ENCODE measurements around the gene PTCH1.
A peak's percentile ranks its signal among the peaks of the same experiment; 100 is the strongest.

Gene PTCH1

GRCh38 chr9:95508968-95509850 is 7.6 kb downstream of the PTCH1 start:
- DNase-seq (ENCODE audit: extremely low read depth, insufficient read length): peak; percentile 51
- TF ChIP-seq, protein P1, sequence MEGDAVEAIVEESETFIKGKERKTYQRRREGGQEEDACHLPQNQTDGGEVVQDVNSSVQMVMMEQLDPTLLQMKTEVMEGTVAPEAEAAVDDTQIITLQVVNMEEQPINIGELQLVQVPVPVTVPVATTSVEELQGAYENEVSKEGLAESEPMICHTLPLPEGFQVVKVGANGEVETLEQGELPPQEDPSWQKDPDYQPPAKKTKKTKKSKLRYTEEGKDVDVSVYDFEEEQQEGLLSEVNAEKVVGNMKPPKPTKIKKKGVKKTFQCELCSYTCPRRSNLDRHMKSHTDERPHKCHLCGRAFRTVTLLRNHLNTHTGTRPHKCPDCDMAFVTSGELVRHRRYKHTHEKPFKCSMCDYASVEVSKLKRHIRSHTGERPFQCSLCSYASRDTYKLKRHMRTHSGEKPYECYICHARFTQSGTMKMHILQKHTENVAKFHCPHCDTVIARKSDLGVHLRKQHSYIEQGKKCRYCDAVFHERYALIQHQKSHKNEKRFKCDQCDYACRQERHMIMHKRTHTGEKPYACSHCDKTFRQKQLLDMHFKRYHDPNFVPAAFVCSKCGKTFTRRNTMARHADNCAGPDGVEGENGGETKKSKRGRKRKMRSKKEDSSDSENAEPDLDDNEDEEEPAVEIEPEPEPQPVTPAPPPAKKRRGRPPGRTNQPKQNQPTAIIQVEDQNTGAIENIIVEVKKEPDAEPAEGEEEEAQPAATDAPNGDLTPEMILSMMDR (IDR thresholded peaks at IDR 0.05; ENCODE audit: insufficient read depth, low read length, poor library complexity, severe bottlenecking): no peak
- peak overlapping the region; percentile 91 for H3K4me3 ChIP-seq (replicated peaks; ENCODE audit: low read depth, low read length)
- H3K27me3 ChIP-seq (replicated peaks; ENCODE audit: control insufficient read depth, insufficient read depth, low read length): no peaks in the 10 kb centered on the region
- no peaks in the 10 kb centered on the region for H3K36me3 ChIP-seq (ENCODE audit: control insufficient read depth, insufficient read depth, low read length)

- no peak for DNase-seq (ENCODE audit: extremely low read depth, insufficient read length)
- no peaks in the 10 kb centered on the region for H3K36me3 ChIP-seq (ENCODE audit: control insufficient read depth, insufficient read depth, low read length)
- H3K27me3 ChIP-seq (replicated peaks; ENCODE audit: control insufficient read depth, insufficient read depth, low read length): no peaks in the 10 kb centered on the region
- H3K4me3 ChIP-seq (replicated peaks; ENCODE audit: low read depth, low read length): peak overlapping the region; percentile 91
- TF ChIP-seq, protein P1 (IDR thresholded peaks at IDR 0.05; ENCODE audit: insufficient read depth, low read length, poor library complexity, severe bottlenecking): no peak
These were observed 8.4 kb downstream of the PTCH1 start for GRCh38 chr9:95508242-95508967.

DNA sequence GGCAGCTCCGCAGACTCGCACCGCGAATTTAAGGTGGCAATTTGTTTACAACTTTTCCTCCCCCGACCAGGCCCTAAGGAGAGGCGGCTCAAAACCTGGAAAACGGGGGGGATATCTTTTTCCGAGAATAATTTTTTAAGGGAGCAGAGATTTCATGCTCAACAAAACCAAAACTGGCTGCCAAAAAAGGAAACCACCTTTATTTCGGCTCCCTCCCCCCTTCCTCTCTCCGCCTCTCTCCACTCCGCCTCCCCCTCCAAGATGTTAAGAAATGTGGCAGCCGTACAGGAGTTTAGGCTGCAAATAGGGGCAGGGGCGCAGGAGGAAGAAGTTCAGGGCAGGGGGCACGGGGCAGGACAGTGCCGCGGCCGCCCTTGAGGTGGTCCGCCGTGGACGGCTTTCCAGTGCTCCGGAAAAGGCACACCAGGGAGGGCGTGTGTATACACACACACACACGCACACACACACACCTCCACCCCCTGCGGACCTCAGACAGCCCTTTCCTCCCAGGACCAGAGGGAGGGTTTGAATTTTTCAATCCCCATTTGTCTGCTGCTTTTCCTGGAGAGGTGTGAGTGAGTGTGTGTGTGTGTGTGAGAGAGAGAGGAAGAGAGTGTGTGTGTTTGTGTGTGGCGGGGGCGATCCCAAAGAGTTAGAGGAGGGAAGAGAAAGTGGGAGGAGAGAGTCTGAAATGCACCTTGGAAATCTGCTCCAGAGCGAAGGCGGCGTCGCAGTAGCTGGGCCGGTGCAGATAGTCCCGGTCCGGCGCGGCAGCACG is 9.1 kb downstream of the PTCH1 start:
- peak; percentile 55 for DNase-seq (ENCODE audit: extremely low read depth, insufficient read length)
- TF ChIP-seq, protein P1 (IDR thresholded peaks at IDR 0.05; ENCODE audit: insufficient read depth, low read length, poor library complexity, severe bottlenecking): no peak
- H3K27me3 ChIP-seq (replicated peaks; ENCODE audit: control insufficient read depth, insufficient read depth, low read length): no peaks in the 10 kb centered on the region
- peak overlapping the region; percentile 91 for H3K4me3 ChIP-seq (replicated peaks; ENCODE audit: low read depth, low read length)
- H3K36me3 ChIP-seq (ENCODE audit: control insufficient read depth, insufficient read depth, low read length): no peaks in the 10 kb centered on the region

DNA sequence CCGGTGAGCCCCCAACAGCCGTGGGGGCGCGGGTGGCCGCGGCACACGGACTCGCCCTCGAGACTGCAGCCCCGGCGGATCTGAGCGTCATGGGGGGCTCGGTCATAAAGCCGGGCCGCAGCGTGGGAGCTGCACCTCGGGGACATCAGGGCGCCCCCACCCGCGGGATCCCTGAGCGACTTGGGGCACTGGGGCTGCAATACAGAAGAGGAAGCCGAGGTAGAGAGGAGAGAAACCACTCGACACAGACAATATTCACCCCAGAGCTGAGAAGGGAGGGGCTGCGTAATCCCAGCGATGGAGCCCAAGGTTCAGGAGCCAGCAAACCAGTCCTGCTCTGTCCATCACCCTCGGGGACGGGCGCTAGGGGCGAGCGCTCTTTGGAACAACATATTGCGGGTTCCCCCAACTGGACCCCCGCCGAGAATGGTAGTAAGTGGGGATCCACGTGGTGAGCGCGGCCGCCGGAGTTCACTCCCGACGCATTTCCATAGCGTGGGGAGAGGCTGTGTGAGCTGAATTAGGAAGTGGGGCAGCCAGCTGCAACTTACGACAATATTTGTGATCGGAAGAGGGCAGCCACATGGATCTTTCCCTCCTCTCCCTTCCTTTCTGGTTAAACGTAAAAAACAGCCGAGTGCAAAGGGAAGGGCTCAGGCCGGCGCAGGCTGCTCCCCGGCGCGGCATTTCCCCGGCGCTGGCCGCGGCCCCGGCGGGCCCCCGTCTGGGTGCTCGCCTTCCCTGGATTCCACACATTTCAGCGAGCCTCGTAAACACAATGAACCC is 9.9 kb downstream of the PTCH1 start:
- no peaks in the 10 kb centered on the region for H3K36me3 ChIP-seq (ENCODE audit: control insufficient read depth, insufficient read depth, low read length)
- peak; percentile 37 for DNase-seq (ENCODE audit: extremely low read depth, insufficient read length)
- peak overlapping the region; percentile 91 for H3K4me3 ChIP-seq (replicated peaks; ENCODE audit: low read depth, low read length)
- TF ChIP-seq, protein P1 (IDR thresholded peaks at IDR 0.05; ENCODE audit: insufficient read depth, low read length, poor library complexity, severe bottlenecking): no peak
- H3K27me3 ChIP-seq (replicated peaks; ENCODE audit: control insufficient read depth, insufficient read depth, low read length): no peaks in the 10 kb centered on the region

GRCh38 chr9:95506428-95506677 is 10.4 kb downstream of the PTCH1 start:
- TF ChIP-seq, protein P1 (IDR thresholded peaks at IDR 0.05; ENCODE audit: insufficient read depth, low read length, poor library complexity, severe bottlenecking): no peak
- DNase-seq (ENCODE audit: extremely low read depth, insufficient read length): peak; percentile 40

More at GRCh38 chr9:95506428-95506677, 10.4 kb downstream of the PTCH1 start:
- Histone ChIP-seq H3K36me3 (ENCODE audit: control insufficient read depth, insufficient read depth, low read length) (no peaks in the 10 kb centered on the region), H3K4me3 (replicated peaks; ENCODE audit: low read depth, low read length) (peak overlapping the region; percentile 91), H3K27me3 (replicated peaks; ENCODE audit: control insufficient read depth, insufficient read depth, low read length) (no peaks in the 10 kb centered on the region)
